ENCODE results near the gene NDUFAF7.
"Not testable (repeated sequence)": the region's sequence is repeated elsewhere in the genome, so short reads cannot be mapped to it uniquely, and the experiment has no call there.

The NDUFAF7 gene

GRCh38 chr2:37284381-37284780, 52.9 kb downstream of the NDUFAF7 start:
- DNase-seq, result no peak

- DNase-seq, result no peak
These were observed 56.5 kb downstream of the NDUFAF7 start for GRCh38 chr2:37287966-37288365.

GRCh38 chr2:37291680-37292079, 60.2 kb downstream of the NDUFAF7 start:
- DNase-seq, result no peak

- not testable (repeated sequence) for DNase-seq
These were observed 63.4 kb downstream of the NDUFAF7 start for GRCh38 chr2:37294858-37295257.

- no peak for DNase-seq
These were observed 64.1 kb downstream of the NDUFAF7 start for GRCh38 chr2:37295469-37296073.

GRCh38 chr2:37297632-37298031, 66.2 kb downstream of the NDUFAF7 start:
- DNase-seq, result no peak
